Stimulated activated naive B cell treated with anti-CD40 and anti-IgM and Interleukin-4, amounts not matched to agents 10 μg/mL and 1 μg/mL and 100 μg/mL, for 72 hours (primary cell): ENCODE data around the gene ZNF598.
"Not testable (repeated sequence)": the region's sequence is repeated elsewhere in the genome, so short reads cannot be mapped to it uniquely, and the experiment has no call there.

Source experiments
- ATAC-seq, 2 donors: fragments of 150-1000 bp; cut with Tn5 transposase; replicated peaks; 2 replicates each; pipeline ENCODE4 v1.10.0; 2021; ENCODE audit warnings: moderate library complexity in 1 of 2
- DNase-seq: peaks from one replicate; pipeline ENCODE4 v3.0.0; 2021
- H3K27ac Mint-ChIP-seq: one replicate; pipeline ENCODE4 v1.8.0; 2022; ENCODE audit warnings: mild to moderate bottlenecking, mixed read lengths
- H3K27me3 Mint-ChIP-seq, 2 donors: one replicate each; pipeline ENCODE4 v1.8.0; 2022; ENCODE audit warnings: mixed read lengths in 2 of 2
- H3K36me3 Mint-ChIP-seq, 2 donors: one replicate each; pipeline ENCODE4 v1.8.0; 2022; ENCODE audit warnings: mixed read lengths in 2 of 2, mild to moderate bottlenecking in 1 of 2
- H3K4me1 Mint-ChIP-seq, 2 donors: one replicate each; pipeline ENCODE4 v1.8.0; 2022; ENCODE audit warnings: mixed read lengths in 2 of 2, mild to moderate bottlenecking in 1 of 2
- H3K4me3 Mint-ChIP-seq, 2 donors: one replicate each; pipeline ENCODE4 v1.8.0; 2022; ENCODE audit warnings: mild to moderate bottlenecking in 2 of 2, mixed read lengths in 2 of 2, moderate library complexity in 1 of 2
- H3K9me3 Mint-ChIP-seq, 2 donors: one replicate each; pipeline ENCODE4 v1.8.0; 2022; ENCODE audit warnings: mixed read lengths in 2 of 2, mild to moderate bottlenecking in 1 of 2

ZNF598 gene

DNA sequence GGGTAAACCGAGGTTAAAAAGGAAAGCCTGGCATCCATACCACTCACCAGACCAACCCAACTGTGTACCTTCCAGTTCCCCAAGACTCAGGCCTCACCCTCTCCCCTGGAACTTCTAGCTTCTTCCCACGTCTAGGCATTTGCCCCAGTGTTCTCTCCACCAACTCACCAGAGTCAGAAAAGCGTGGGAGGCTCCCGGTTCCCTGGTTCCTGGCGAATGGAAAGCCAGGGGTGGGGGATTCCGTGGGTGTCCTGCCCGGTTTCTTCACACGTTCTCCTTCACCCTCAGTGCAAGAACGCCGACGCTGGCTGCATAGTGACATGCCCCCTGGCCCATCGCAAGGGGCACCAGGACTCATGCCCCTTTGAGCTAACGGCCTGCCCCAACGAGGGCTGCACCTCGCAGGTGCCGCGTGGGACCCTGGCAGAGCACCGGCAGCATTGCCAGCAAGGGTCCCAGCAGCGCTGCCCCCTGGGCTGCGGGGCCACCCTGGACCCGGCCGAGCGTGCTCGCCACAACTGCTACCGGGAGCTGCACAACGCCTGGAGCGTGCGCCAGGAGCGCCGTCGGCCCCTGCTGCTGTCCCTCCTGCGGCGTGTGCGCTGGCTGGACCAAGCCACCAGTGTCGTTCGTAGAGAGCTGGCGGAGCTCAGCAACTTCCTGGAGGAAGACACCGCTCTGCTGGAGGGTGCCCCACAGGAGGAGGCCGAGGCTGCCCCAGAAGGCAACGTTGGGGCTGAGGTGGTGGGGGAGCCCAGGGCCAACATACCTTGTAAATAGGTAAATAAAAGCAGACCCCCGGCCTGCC is 41.3 kb downstream of the ZNF598 start:
- no peak for DNase-seq
- Mint-ChIP-seq H3K36me3 (peaks cover 35 to 49% of the 10 kb centered on the region in 2 donors), H3K4me1 (peaks cover 30 to 60% of the 10 kb centered on the region in 2 donors), H3K4me3 (no peak overlapping the region), H3K9me3 (no peaks in the 10 kb centered on the region), H3K27me3 (peaks cover 0 to 4% of the 10 kb centered on the region in 2 donors), H3K27ac (no peak overlapping the region)
- ATAC-seq = no peak

DNA sequence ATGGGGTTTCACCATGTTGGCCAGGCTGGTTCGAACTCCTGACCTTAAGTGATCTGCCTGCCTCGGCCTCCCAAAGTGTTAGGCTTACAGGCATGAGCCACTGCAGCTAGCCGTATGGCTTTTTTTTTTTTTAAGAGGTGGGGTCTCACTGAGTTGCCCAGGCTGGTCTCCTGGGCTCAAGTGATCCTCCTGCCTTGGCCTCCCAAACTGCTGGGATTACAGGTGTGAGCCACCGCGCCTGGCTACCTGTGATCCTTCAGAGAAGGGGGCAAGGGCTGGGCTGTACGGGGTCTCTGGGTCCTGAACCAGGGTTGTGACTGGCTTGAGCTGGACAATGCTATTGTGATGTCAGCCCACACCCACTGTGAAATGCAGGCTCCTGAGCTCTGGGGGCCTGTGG is 43.2 kb downstream of the ZNF598 start, which contains the start of gene RNF151:
TSS of gene RNF151 (plus strand) at position 397 of the 400 bp plus-strand sequence. CDS start 26 bp downstream, outside the sequence.
- no peak for DNase-seq
- Mint-ChIP-seq H3K4me3 (peak within 1 kb of the TSS; percentile 96), H3K4me1 (peaks cover 32 to 61% of the 10 kb centered on the region in 2 donors), H3K27ac (peak within 1 kb of the TSS; percentile 99), H3K36me3 (peaks cover 38 to 53% of the 10 kb centered on the region in 2 donors), H3K27me3 (no peaks in the 10 kb centered on the region), H3K9me3 (no peaks in the 10 kb centered on the region)
- no peak for ATAC-seq

DNA sequence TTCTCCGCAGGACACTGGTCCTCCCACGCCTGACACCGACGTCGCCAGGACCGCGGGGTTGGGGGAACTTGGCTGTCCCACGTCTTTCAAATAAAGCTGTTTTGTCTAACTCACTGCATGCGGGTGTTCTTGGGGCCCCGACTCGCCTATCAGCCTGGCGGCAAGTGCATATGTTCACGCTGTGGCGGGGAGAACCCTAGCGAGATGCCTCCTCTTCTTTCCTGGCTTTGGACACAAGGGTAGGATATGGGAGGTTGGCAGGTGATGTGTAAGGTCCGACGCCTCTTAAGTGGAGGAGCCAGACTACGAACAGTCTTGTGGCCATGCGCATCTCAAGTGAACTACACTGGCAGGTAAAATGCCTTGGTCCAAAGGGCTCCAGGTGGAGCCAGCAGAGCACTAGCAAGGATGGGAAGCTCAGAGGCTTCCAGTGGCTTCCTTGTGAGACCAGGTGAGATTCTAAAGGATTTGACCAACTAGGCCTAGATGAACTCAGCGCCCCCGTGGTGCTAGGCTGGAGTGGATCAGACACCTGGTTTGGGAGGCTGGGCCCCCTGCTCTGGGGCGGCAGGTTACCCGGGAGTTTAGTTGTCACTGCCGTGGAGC is 44.1 kb downstream of the ZNF598 start:
- no peaks in the 10 kb centered on the region for H3K27me3 Mint-ChIP-seq
- peak overlapping the region; percentile 99 for H3K27ac Mint-ChIP-seq
- peaks cover 34 to 62% of the 10 kb centered on the region in 2 donors for H3K4me1 Mint-ChIP-seq
- DNase-seq (no peak), ATAC-seq (no peak)
- no peaks in the 10 kb centered on the region for H3K9me3 Mint-ChIP-seq
- peak overlapping the region; percentile 96 for H3K4me3 Mint-ChIP-seq
- H3K36me3 Mint-ChIP-seq = peaks cover 34 to 56% of the 10 kb centered on the region in 2 donors

DNA sequence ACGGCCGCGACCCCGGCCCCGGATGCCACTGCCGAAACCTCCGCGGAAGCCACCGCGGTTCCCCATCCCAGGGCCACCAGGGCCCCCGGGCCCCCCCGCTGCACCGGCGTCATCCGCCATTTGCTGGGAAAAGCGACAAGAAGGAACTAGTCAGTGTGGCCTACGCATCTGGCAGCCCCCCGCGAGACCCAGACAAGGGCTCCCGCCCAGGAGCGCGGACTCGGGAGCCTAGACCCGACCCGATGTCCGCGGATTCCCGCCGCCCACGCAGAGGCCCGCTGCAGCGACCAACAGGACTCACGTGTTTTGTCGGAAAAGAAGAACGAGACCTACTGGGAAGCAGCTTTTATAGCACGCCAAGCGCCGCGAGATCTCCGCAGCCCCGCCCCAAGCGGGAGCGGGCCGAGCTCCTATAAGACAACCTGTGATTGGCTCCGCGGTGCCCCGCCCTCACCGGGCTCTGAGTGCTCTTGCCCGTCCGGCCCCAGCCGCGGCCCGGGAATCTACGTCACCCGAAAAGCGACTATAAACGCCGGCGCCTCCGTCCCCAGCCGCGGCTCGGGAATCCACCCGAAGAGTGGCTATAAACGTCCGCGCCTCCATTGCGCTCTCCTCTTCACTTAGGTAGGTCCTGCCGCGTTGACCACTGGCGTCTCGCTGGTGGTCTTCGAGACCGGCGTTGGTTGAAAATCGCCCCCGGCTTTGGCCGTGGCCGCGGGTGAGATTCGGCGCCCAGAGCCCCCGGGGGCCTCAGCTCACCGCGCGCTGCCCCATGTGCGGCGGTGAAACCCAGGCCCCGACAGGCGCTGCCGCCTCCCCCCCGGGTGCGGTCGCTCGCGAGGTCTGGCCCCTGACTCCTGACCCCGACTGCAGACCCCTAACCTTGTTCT is 44.9 kb downstream of the ZNF598 start, which contains the start of gene RPS2:
TSS of gene RPS2 (minus strand) at position 321 of the 890 bp plus-strand sequence. CDS start at position 120, 201 bp downstream.
- Mint-ChIP-seq H3K9me3 (no peaks in the 10 kb centered on the region), H3K4me1 (peaks cover 38 to 62% of the 10 kb centered on the region in 2 donors), H3K4me3 (peak within 1 kb of the TSS; percentile 96), H3K36me3 (peaks cover 40 to 62% of the 10 kb centered on the region in 2 donors), H3K27ac (peak within 1 kb of the TSS; percentile 99), H3K27me3 (no peaks in the 10 kb centered on the region)
- ATAC-seq (peak; percentile 86 to 94), DNase-seq (peak; percentile 98)

DNA sequence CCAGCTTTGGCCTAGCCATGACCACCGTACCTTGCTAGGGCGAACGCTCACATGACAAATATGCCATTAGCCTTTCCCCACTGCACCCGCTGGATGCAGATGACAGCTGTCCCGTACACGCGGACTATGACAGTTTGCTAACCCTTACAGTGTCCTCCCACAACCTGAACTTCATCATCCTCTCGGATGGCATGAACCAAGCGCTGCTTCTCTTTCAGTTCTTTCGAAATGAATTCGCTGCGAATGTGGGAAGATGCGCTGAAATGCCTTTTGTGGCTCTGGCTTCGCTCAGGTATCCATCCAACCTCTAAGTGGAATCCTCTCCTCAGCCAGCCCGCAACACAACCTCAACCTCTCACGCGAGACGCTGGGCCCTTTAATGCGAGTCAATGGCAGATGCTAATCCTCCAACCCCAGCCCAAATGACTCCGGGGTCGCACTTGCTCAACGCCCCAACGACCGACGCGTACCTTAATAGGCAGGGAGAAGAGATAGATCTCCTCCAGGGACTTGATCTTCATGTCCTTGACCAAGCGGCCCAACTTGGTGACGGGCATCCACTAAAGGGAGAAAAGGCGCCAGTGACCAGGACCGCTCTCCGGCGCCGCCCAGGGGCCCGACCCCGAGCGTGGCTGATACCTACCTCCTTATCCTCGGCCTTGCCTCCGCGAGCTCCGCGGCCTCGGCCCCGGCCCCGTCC is 45.7 kb downstream of the ZNF598 start:
- Mint-ChIP-seq H3K4me1 (peaks cover 39 to 67% of the 10 kb centered on the region in 2 donors), H3K36me3 (peaks cover 40 to 62% of the 10 kb centered on the region in 2 donors), H3K9me3 (no peaks in the 10 kb centered on the region), H3K27ac (peak overlapping the region; percentile 99), H3K4me3 (peak overlapping the region; percentile 96), H3K27me3 (no peaks in the 10 kb centered on the region)
- peak; percentile 1 to 18 for ATAC-seq
- DNase-seq = no peak

GRCh38 chr16:1962161-1963153 is 47.2 kb downstream of the ZNF598 start:
- peak overlapping the region; percentile 99 for H3K27ac Mint-ChIP-seq
- not testable (repeated sequence) for ATAC-seq, DNase-seq, H3K9me3 Mint-ChIP-seq, H3K27me3 Mint-ChIP-seq
- H3K4me1 Mint-ChIP-seq = peaks cover 39 to 68% of the 10 kb centered on the region in 2 donors
- H3K36me3 Mint-ChIP-seq = peaks cover 40 to 61% of the 10 kb centered on the region in 2 donors
- peak overlapping the region; percentile 96 for H3K4me3 Mint-ChIP-seq

DNA sequence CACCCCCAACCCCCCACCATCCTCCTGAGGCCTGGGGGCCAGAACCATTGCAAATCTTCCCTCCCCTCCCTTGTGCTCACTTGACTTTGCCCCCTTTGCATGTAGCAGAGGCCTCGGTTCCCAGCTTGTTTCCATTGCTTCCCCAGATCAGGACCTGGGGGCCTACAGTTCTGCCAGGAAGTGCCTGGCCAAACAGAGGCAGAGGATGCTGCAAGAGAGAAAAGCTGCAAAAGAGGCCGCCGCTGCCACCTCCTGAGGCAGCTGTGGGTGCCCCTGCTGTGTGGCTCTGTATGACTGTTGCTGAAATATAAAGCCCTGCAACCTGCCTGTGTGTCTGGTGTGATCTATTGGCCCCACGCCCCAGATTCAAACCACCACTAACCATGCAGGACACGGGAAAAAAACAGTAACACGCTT is 48.0 kb downstream of the ZNF598 start:
- Mint-ChIP-seq H3K4me1 (peaks cover 39 to 64% of the 10 kb centered on the region in 2 donors), H3K36me3 (peaks cover 38 to 57% of the 10 kb centered on the region in 2 donors), H3K27ac (peak overlapping the region; percentile 99)

GRCh38 chr16:1960665-1961630 is 48.7 kb downstream of the ZNF598 start:
- ATAC-seq (peak in 1 of 2 donors; percentile 7), DNase-seq (no peak)
- H3K4me3 Mint-ChIP-seq = peak overlapping the region; percentile 97
- peaks cover 39 to 63% of the 10 kb centered on the region in 2 donors for H3K4me1 Mint-ChIP-seq
- H3K27ac Mint-ChIP-seq = peak overlapping the region; percentile 99
- H3K9me3 Mint-ChIP-seq = no peaks in the 10 kb centered on the region
- H3K27me3 Mint-ChIP-seq = no peaks in the 10 kb centered on the region
- peaks cover 38 to 57% of the 10 kb centered on the region in 2 donors for H3K36me3 Mint-ChIP-seq

More for the DNA sequence above, 48.0 kb downstream of the ZNF598 start:
- ATAC-seq = no peak
- no peaks in the 10 kb centered on the region for H3K27me3 Mint-ChIP-seq
- no peak for DNase-seq
- no peaks in the 10 kb centered on the region for H3K9me3 Mint-ChIP-seq
- H3K4me3 Mint-ChIP-seq = peak overlapping the region; percentile 56 to 96

- peaks cover 30 to 44% of the 10 kb centered on the region in 2 donors for H3K36me3 Mint-ChIP-seq
- peaks cover 36 to 53% of the 10 kb centered on the region in 2 donors for H3K4me1 Mint-ChIP-seq
- ATAC-seq (peak; percentile 78 to 87), DNase-seq (peak; percentile 89)
- H3K4me3 Mint-ChIP-seq = peak within 1 kb of the TSS; percentile 97
- peak within 1 kb of the TSS; percentile 99 for H3K27ac Mint-ChIP-seq
- no peaks in the 10 kb centered on the region for H3K27me3 Mint-ChIP-seq
- H3K9me3 Mint-ChIP-seq = no peaks in the 10 kb centered on the region
Observed at GRCh38 chr16:1959269-1960039, 50.2 kb downstream of the ZNF598 start, which contains the start of gene NDUFB10. Gene NDUFB10, plus strand, starts transcription at chr16:1959538. Its CDS starts 87 bp downstream, at chr16:1959625.

DNA sequence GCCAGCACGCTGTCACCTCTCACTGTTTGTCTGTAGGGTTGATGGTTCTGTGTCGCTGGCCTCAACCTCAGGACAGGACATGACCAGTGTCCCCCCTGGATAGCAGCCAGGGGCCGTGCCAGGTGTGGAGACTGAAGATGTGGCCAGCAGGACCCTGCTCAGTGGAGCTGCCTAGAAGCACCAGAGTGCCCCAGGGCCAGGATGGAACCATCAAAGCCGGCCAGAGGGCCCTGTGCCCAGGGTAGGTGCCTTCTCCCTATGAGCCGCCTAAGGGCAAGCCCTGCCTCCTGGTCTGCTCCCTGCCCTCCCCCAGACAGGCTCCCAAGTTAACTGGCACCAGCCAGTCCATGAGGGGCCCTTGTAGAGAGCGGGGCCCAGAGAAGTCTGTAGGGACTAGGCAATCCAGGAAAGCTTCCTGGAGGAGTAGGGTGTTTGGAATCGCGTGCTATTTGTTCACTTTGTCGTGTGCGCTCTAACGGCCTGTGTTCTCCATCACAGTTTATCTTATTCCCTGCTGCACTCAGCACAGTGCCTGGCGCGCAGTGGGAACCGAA is 50.8 kb downstream of the ZNF598 start:
- Mint-ChIP-seq H3K9me3 (no peaks in the 10 kb centered on the region), H3K27me3 (no peaks in the 10 kb centered on the region), H3K36me3 (peaks cover 25 to 38% of the 10 kb centered on the region in 2 donors), H3K4me1 (peaks cover 34 to 47% of the 10 kb centered on the region in 2 donors), H3K4me3 (peak overlapping the region; percentile 97), H3K27ac (peak overlapping the region; percentile 99)
- DNase-seq (no peak), ATAC-seq (peak in 1 of 2 donors; percentile 1)

GRCh38 chr16:1958143-1958491 is 51.5 kb downstream of the ZNF598 start:
- not testable (repeated sequence) for ATAC-seq, DNase-seq, H3K9me3 Mint-ChIP-seq, H3K27me3 Mint-ChIP-seq, H3K4me3 Mint-ChIP-seq, H3K27ac Mint-ChIP-seq
- Mint-ChIP-seq H3K36me3 (peaks cover 18 to 31% of the 10 kb centered on the region in 2 donors), H3K4me1 (peaks cover 27 to 40% of the 10 kb centered on the region in 2 donors)
